SIG-M5 (cell line): ENCODE measurements around the gene ANKEF1.

ENCODE experiments used
- DNase-seq: peaks from one replicate; lab custom pipeline; 2025; lab: John Stamatoyannopoulos, UW

The ANKEF1 gene

DNA sequence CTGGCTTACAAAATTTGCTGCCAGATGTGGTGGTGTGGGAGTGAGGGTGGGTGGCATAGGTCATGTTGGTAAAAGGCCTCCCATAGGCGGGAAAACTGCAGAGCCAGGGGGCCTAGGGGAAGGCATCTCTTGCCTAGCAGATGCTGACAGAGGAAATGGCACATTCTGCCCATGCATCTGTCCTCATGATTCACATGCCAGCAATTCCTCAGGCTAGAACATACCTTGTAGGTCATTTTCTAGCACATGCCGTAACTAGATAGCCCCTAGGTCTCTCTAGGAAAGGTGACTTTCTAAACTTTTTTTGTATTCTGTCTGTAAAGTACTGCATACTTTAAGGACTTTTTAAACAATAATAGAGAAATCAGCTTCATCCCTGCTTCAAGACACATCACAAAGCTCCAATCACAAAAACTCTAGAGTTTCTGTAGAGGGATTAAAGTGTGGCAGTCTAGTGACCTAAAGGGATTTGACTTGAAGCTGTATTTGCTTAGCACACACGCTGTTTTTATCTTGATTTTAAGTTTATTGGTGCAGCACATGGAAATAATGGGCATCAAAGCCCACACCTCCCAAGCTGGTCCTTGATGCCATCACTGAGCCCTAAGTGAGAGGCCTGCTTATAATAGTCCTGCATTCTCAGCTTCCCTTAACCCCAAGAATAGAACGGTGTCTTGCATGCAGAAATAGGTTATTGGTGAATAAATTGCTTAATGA is 55.2 kb downstream of the ANKEF1 start:
- no peak for DNase-seq

GRCh38 chr20:10090588-10091166 is 55.9 kb downstream of the ANKEF1 start:
- DNase-seq: no peak

GRCh38 chr20:10093087-10093591 is 58.4 kb downstream of the ANKEF1 start:
- no peak for DNase-seq

- DNase-seq: no peak
Measured at GRCh38 chr20:10094566-10095173, 59.9 kb downstream of the ANKEF1 start.

GRCh38 chr20:10096790-10097189 is 62.0 kb downstream of the ANKEF1 start:
- DNase-seq: no peak

DNA sequence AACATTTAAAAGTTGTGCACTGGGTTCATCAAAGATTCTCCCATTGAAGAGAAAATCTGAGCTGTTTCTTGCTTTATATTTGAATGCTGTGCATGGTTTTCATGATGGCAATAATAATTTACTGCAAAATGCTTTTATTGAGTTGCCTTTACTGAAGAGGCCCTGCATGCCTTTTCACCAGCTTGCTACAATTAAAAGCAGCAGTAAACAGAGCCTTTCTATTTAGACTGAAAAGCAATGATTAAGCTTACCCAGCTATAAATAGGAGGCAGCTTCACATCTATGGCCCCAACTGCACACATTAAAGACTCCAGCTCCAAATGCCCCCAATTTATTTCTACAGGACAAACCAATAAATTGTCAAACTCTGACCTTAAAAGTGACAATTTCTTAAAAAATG is 70.3 kb downstream of the ANKEF1 start:
- DNase-seq: no peak
